Gastrocnemius medialis (tissue), 4 donors: ENCODE measurements around the gene LGALS7B. TPM values are rescaled to one million over a fixed set of nuclear protein-coding genes. Genes with fewer than 3 reads are reported as not detected.

ENCODE experiments used
- ATAC-seq, 2 donors: fragments of 150-250 bp; one replicate each; pipeline ENCODE4 v1.9.1; 2016
- DNase-seq, 2 donors: peaks; one replicate each; pipeline ENCODE4 v3.0.0-alpha.2; 2019
- H3K27ac ChIP-seq, 4 donors: fragments of 200-600 bp; sonication (generic); 1 replicate in 1 of 4; 2 replicates in 3 of 4; pipeline ENCODE4 v1.5.1; 2016 to 2018; ENCODE audit warnings: mild to moderate bottlenecking in 2 of 4, moderate library complexity in 1 of 4
- H3K27me3 ChIP-seq, 3 donors: fragments of 200-600 bp; sonication (generic) in 2 of 3; 1 replicate in 1 of 3; 2 replicates in 2 of 3; pipeline versions ENCODE4 v1.5.1 to v1.6.0; 2016 to 2019; ENCODE audit warnings: mild to moderate bottlenecking in 1 of 3, moderate library complexity in 1 of 3
- H3K36me3 ChIP-seq, 2 donors: fragments of 200-600 bp; sonication (generic) in 1 of 2; one replicate each; pipeline ENCODE4 v1.5.1; 2017 to 2018
- H3K4me1 ChIP-seq, 2 donors: fragments of 200-600 bp; sonication (generic) in 1 of 2; one replicate each; pipeline ENCODE4 v1.5.1; 2016 to 2017; ENCODE audit warnings: mild to moderate bottlenecking in 2 of 2
- H3K4me3 ChIP-seq, 4 donors: fragments of 200-600 bp; sonication (generic) in 3 of 4; 1 replicate in 1 of 4; 2 replicates in 3 of 4; pipeline ENCODE4 v1.5.1; 2016 to 2019; ENCODE audit warnings: mild to moderate bottlenecking in 2 of 4
- H3K9me3 ChIP-seq, 3 donors: fragments of 200-600 bp; sonication (generic) in 2 of 3; 1 replicate in 1 of 3; 2 replicates in 2 of 3; pipeline ENCODE4 v1.5.1; 2016 to 2019
- POLR2A ChIP-seq, 2 donors: fragments of 450-650 bp; IDR thresholded peaks; one replicate each; pipeline ENCODE4 v1.6.1; 2017; ENCODE audit warnings: antibody characterized with exemption in 2 of 2, mild to moderate bottlenecking in 2 of 2, moderate library complexity in 2 of 2
- in situ Hi-C, 4 donors: fragments of 200-750 bp; cut with MboI; loops; one replicate each; pipeline versions ENCODE4 v1.15.0 to v1.8.0; 2017; ENCODE audit warnings: low sequenced_read_pairs in 4 of 4
- intact Hi-C: fragments of 100-400 bp; cut with DNase I; formaldehyde crosslinking; loops from one replicate; pipeline ENCODE4 v1.15.1; 2023; ENCODE audit warnings: low total_unique reads
- total RNA-seq, 4 donors: library from RNA; depleted of rRNA; stranded (reverse); fragments of >200 nt; gene quantifications; one replicate each; pipeline versions ENCODE4 v1.1.0 to v1.2.3, GENCODE V29; 2016
- TF ChIP-seq, protein P1 (sequence below), 5 experiments: fragments of 450-650 bp in 3 of 5; fragments of 200-600 bp in 2 of 5; sonication (generic) in 2 of 5; IDR thresholded peaks in 4 of 5; conservative IDR thresholded peaks in 1 of 5; 1 replicate in 4 of 5; 2 replicates in 1 of 5; pipeline ENCODE4 v1.5.1; 2016 to 2019; ENCODE audit warnings: antibody characterized with exemption in 5 of 5, mild to moderate bottlenecking in 3 of 5, moderate library complexity in 3 of 5

Gene LGALS7B
- total RNA-seq, 4 donors from 2014 or later, result not detected

DNA sequence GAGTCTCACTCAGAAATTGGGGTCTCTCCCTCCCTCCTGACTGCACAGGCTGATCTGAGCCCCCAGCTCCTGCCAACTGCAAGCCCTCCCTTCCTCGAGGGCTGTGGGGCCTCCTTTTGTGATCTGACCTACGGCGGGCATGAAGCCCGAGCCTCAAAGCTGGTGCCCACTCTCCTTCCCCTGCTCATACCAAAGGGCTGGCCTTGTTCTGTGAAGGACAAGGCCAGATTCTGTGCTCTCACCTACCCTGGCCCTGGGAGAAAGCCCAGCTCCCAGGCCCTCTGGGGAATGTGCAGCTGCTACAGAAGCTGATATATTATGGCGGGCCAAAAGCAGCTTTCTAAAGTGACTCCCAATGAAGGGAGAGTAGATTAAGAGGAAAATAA, 51.6 kb downstream of the LGALS7B start:
- Histone ChIP-seq H3K27ac (peak overlapping the region; percentile 91 to 100 (median 98)), H3K4me1 (peaks cover 78 to 83% of the 10 kb centered on the region in 2 donors), H3K36me3 (peaks cover 16 to 99% of the 10 kb centered on the region in 2 donors), H3K9me3 (no peaks in the 10 kb centered on the region), H3K27me3 (no peaks in the 10 kb centered on the region), H3K4me3 (no peak overlapping the region)
- no peak for TF ChIP-seq POLR2A (IDR thresholded peaks at IDR 0.05)
- TF ChIP-seq, protein P1, sequence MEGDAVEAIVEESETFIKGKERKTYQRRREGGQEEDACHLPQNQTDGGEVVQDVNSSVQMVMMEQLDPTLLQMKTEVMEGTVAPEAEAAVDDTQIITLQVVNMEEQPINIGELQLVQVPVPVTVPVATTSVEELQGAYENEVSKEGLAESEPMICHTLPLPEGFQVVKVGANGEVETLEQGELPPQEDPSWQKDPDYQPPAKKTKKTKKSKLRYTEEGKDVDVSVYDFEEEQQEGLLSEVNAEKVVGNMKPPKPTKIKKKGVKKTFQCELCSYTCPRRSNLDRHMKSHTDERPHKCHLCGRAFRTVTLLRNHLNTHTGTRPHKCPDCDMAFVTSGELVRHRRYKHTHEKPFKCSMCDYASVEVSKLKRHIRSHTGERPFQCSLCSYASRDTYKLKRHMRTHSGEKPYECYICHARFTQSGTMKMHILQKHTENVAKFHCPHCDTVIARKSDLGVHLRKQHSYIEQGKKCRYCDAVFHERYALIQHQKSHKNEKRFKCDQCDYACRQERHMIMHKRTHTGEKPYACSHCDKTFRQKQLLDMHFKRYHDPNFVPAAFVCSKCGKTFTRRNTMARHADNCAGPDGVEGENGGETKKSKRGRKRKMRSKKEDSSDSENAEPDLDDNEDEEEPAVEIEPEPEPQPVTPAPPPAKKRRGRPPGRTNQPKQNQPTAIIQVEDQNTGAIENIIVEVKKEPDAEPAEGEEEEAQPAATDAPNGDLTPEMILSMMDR (IDR thresholded peaks at IDR 0.05 in 4 of 5, conservative IDR thresholded peaks at IDR 0.05 in 1 of 5), result no peak
- ATAC-seq (peak; percentile 25 to 59), DNase-seq (peak in 1 of 2 donors; percentile 77)
- in situ Hi-C loops, result loop anchor here in 2 of 4 donors (10.0 to 25.0 kb wide), 4 partner anchors 54 to 453 kb away; partner anchors contain the start of genes ACTN4 (in 1 of the 2), GGN (in 1 of the 2), NFKBIB (in 1 of the 2) and SIRT2 (in 1 of the 2)
- intact Hi-C loops, result no loop called here

Other genes with a start within 250 kb of the LGALS7B start
- gene MAP4K1, start 171.2 kb upstream of the LGALS7B start, total RNA-seq, result under 1 TPM in 3 of 4 donors, not detected in 1; 0.31 to 0.97 (median 0.78) TPM
- 100 to 1,000 TPM; 619 to 975 (median 681) TPM for gene EIF3K, start 170.0 kb upstream of the LGALS7B start, total RNA-seq
- 10 to 100 TPM; 32.0 to 85.3 (median 63.9) TPM for gene ACTN4, start 141.6 kb upstream of the LGALS7B start, total RNA-seq
- under 1 TPM in 1 of 4 donors, not detected in 3; 0.42 TPM for gene CAPN12, start 44.7 kb upstream of the LGALS7B start, total RNA-seq
- gene LGALS7, start 15.7 kb upstream of the LGALS7B start, total RNA-seq, result not detected
- 10 to 100 TPM in 1 of 4 donors, 1 to 10 TPM in 1, under 1 TPM in 1, not detected in 1; 0.55 to 14.2 (median 1.2) TPM for gene LGALS4, start 23.7 kb downstream of the LGALS7B start, total RNA-seq
- 100 to 1,000 TPM in 3 of 4 donors, 10 to 100 TPM in 1; 99.6 to 302 (median 172) TPM for gene ECH1, start 42.6 kb downstream of the LGALS7B start, total RNA-seq
- 100 to 1,000 TPM in 3 of 4 donors, 10 to 100 TPM in 1; 88.3 to 172 (median 126) TPM for gene HNRNPL, start 60.8 kb downstream of the LGALS7B start, total RNA-seq
- 1 to 10 TPM in 3 of 4 donors, under 1 TPM in 1; 0.95 to 3.3 (median 2.9) TPM for gene RINL, start 89.1 kb downstream of the LGALS7B start, total RNA-seq
- 100 to 1,000 TPM; 208 to 327 (median 285) TPM for gene SIRT2, start 110.4 kb downstream of the LGALS7B start, total RNA-seq
- gene NFKBIB, start 110.8 kb downstream of the LGALS7B start, total RNA-seq, result 10 to 100 TPM; 32.2 to 63.8 (median 53.6) TPM
- gene CCER2, start 123.0 kb downstream of the LGALS7B start, total RNA-seq, result under 1 TPM in 1 of 4 donors, not detected in 3; 0.46 TPM
- gene SARS2, start 141.6 kb downstream of the LGALS7B start, total RNA-seq, result 10 to 100 TPM; 12.1 to 30.0 (median 27.8) TPM
- 10 to 100 TPM; 20.0 to 49.8 (median 36.1) TPM for gene MRPS12, start 141.7 kb downstream of the LGALS7B start, total RNA-seq
- gene FBXO17, start 186.5 kb downstream of the LGALS7B start, total RNA-seq, result 1 to 10 TPM; 1.6 to 4.2 (median 2.4) TPM
- gene FBXO27, start 243.3 kb downstream of the LGALS7B start, total RNA-seq, result 1 to 10 TPM in 1 of 4 donors, under 1 TPM in 2, not detected in 1; 0.20 to 1.2 (median 0.52) TPM